Liver (tissue), 3 donors: Measurements from ENCODE around the gene RBMS3.

Experiments used
- ATF3 ChIP-seq: IDR thresholded peaks from 2 replicates; pipeline ENCODE4 v1.6.1; 2016; ENCODE audit warnings: antibody characterized with exemption
- CTCF ChIP-seq: fragments of 150-350 bp; IDR thresholded peaks from 2 replicates; pipeline ENCODE4 v1.5.1; 2017; ENCODE audit warnings: improper control_type of control experiment, low read depth, low read length; ENCODE audit not compliant: missing input control
- FOXA1 ChIP-seq: IDR thresholded peaks from 2 replicates; pipeline ENCODE4 v1.6.1; 2016; ENCODE audit warnings: antibody characterized with exemption
- GABPA ChIP-seq, 2 donors: IDR thresholded peaks in 1 of 2; conservative IDR thresholded peaks in 1 of 2; 2 replicates each; pipeline ENCODE4 v1.6.1; 2016; ENCODE audit warnings: antibody characterized with exemption in 2 of 2, mild to moderate bottlenecking in 1 of 2, moderate library complexity in 1 of 2
- HNF4A ChIP-seq, 2 donors: conservative IDR thresholded peaks; 2 replicates each; pipeline ENCODE4 v1.6.1; 2016; ENCODE audit warnings: antibody characterized with exemption in 2 of 2, mild to moderate bottlenecking in 2 of 2
- JUND ChIP-seq, 2 donors: IDR thresholded peaks; 2 replicates each; pipeline ENCODE4 v1.6.1; 2016; ENCODE audit warnings: antibody characterized with exemption in 2 of 2
- MAX ChIP-seq: IDR thresholded peaks from 2 replicates; pipeline ENCODE4 v1.6.1; 2016; ENCODE audit warnings: antibody characterized with exemption
- RAD21 ChIP-seq, 2 donors: IDR thresholded peaks; 2 replicates each; pipeline ENCODE4 v1.6.1; 2016; ENCODE audit warnings: antibody characterized with exemption in 2 of 2, mild to moderate bottlenecking in 2 of 2
- SP1 ChIP-seq: IDR thresholded peaks from 2 replicates; pipeline ENCODE4 v1.6.1; 2018; ENCODE audit warnings: antibody characterized with exemption, mild to moderate bottlenecking
- TAF1 ChIP-seq: conservative IDR thresholded peaks from 2 replicates; pipeline ENCODE4 v1.6.1; 2016; ENCODE audit warnings: antibody characterized with exemption, mild to moderate bottlenecking
- YY1 ChIP-seq: IDR thresholded peaks from 2 replicates; pipeline ENCODE4 v1.6.1; 2016; ENCODE audit warnings: antibody characterized with exemption, mild to moderate bottlenecking
- ZBTB33 ChIP-seq: IDR thresholded peaks from 2 replicates; pipeline ENCODE4 v1.6.1; 2016; ENCODE audit warnings: antibody characterized with exemption
- TF ChIP-seq, protein P1 (sequence below): IDR thresholded peaks from 2 replicates; pipeline ENCODE4 v1.6.1; 2016; ENCODE audit warnings: antibody characterized with exemption, mild to moderate bottlenecking
- donor health status: healthy.
- donor health status: healthy.

DNA sequence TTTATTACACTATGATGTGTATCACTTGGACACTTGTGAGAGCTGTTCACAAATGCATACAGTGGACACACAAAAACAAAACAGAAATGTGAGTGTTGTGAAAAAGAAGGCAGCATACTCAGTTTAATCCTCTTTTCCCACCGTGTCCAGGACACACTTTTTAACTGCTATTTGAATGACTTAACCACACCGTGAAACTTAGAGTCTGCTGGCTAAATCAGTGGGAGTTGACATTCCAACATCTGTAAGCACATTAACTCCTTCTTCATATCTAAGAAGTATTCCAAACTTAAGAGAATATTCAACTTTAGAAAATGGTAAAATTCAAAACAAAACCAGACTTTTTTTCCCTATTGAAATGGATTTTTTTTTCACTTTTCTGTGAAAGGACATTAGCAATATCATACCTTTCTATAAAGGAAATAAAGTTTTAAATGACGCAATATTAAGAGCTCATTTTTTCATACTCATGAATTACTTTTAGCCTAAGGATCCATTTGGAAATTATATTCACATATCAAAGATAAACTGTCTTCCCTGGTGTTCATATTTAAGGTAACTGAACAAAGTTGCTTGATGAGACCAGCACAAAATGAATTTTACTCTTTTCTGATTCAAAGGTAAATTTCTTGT, 316.6 kb downstream of the RBMS3 start:
- TF ChIP-seq, protein P1, sequence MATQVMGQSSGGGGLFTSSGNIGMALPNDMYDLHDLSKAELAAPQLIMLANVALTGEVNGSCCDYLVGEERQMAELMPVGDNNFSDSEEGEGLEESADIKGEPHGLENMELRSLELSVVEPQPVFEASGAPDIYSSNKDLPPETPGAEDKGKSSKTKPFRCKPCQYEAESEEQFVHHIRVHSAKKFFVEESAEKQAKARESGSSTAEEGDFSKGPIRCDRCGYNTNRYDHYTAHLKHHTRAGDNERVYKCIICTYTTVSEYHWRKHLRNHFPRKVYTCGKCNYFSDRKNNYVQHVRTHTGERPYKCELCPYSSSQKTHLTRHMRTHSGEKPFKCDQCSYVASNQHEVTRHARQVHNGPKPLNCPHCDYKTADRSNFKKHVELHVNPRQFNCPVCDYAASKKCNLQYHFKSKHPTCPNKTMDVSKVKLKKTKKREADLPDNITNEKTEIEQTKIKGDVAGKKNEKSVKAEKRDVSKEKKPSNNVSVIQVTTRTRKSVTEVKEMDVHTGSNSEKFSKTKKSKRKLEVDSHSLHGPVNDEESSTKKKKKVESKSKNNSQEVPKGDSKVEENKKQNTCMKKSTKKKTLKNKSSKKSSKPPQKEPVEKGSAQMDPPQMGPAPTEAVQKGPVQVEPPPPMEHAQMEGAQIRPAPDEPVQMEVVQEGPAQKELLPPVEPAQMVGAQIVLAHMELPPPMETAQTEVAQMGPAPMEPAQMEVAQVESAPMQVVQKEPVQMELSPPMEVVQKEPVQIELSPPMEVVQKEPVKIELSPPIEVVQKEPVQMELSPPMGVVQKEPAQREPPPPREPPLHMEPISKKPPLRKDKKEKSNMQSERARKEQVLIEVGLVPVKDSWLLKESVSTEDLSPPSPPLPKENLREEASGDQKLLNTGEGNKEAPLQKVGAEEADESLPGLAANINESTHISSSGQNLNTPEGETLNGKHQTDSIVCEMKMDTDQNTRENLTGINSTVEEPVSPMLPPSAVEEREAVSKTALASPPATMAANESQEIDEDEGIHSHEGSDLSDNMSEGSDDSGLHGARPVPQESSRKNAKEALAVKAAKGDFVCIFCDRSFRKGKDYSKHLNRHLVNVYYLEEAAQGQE: no peak
- no peak for TF ChIP-seq CTCF
- TF ChIP-seq SP1: no peak
- TF ChIP-seq RAD21 (IDR thresholded peaks at IDR 0.05): no peak
- no peak for TF ChIP-seq ZBTB33
- no peak for TF ChIP-seq HNF4A (conservative IDR thresholded peaks at IDR 0.05)
- TF ChIP-seq JUND (IDR thresholded peaks at IDR 0.05): no peak
- TF ChIP-seq GABPA (IDR thresholded peaks at IDR 0.05 in 1 of 2, conservative IDR thresholded peaks at IDR 0.05 in 1 of 2): no peak
- TF ChIP-seq TAF1: no peak
- no peak for TF ChIP-seq MAX
- no peak for TF ChIP-seq YY1
- no peak for TF ChIP-seq FOXA1
- no peak for TF ChIP-seq ATF3
